Liver (tissue), 9 donors: ENCODE measurements around the gene ACOT7. TPM values are rescaled to one million over a fixed set of nuclear protein-coding genes. Genes with fewer than 3 reads are reported as not detected.

Experiments
- DNase-seq: peaks from one replicate; pipeline ENCODE4 v3.0.0-alpha.2; 2017; ENCODE audit warnings: low spot score
- H3K27ac ChIP-seq, 2 donors: one replicate each; pipeline ENCODE4 v1.7.0; 2013; ENCODE audit warnings: inconsistent platforms in 2 of 2, low read length in 2 of 2, control low read depth in 1 of 2, low read depth in 1 of 2, mild to moderate bottlenecking in 1 of 2
- H3K27me3 ChIP-seq, 4 donors: one replicate each; pipeline versions ENCODE4 v1.6.1 to v1.7.0; 2013; ENCODE audit warnings: low read length in 3 of 4, inconsistent platforms in 1 of 4, mild to moderate bottlenecking in 1 of 4, moderate library complexity in 1 of 4; ENCODE audit not compliant: control insufficient read depth in 4 of 4, insufficient read depth in 4 of 4
- H3K36me3 ChIP-seq, 4 donors: one replicate each; pipeline versions ENCODE4 v1.6.1 to v1.7.0; 2013; ENCODE audit warnings: low read length in 3 of 4, mild to moderate bottlenecking in 3 of 4, low read depth in 1 of 4, moderate library complexity in 1 of 4; ENCODE audit not compliant: control insufficient read depth in 4 of 4, insufficient read depth in 3 of 4
- H3K4me1 ChIP-seq, 4 donors: one replicate each; pipeline versions ENCODE4 v1.6.1 to v1.7.0; 2013; ENCODE audit warnings: low read length in 3 of 4, mild to moderate bottlenecking in 3 of 4, moderate library complexity in 1 of 4; ENCODE audit not compliant: control insufficient read depth in 4 of 4, insufficient read depth in 4 of 4
- H3K4me3 ChIP-seq, 3 donors: one replicate each; pipeline versions ENCODE4 v1.6.1 to v1.7.0; 2013; ENCODE audit warnings: low read length in 3 of 3, control low read depth in 1 of 3, low read depth in 1 of 3, mild to moderate bottlenecking in 1 of 3
- H3K9ac ChIP-seq, 2 donors: one replicate each; pipeline ENCODE4 v1.7.0; 2013; ENCODE audit warnings: low read length in 2 of 2, mild to moderate bottlenecking in 2 of 2, moderate library complexity in 2 of 2, control low read depth in 1 of 2, low read depth in 1 of 2
- H3K9me3 ChIP-seq, 4 donors: one replicate each; pipeline versions ENCODE4 v1.6.1 to v1.7.0; 2013; ENCODE audit warnings: low read length in 3 of 4; ENCODE audit not compliant: control insufficient read depth in 4 of 4
- EGR1 ChIP-seq, 2 donors: IDR thresholded peaks; 2 replicates each; pipeline ENCODE4 v1.6.1; 2016 to 2018; ENCODE audit warnings: antibody characterized with exemption in 2 of 2, low read depth in 2 of 2
- FOXA1 ChIP-seq: IDR thresholded peaks from 2 replicates; pipeline ENCODE4 v1.6.1; 2016; ENCODE audit warnings: antibody characterized with exemption
- FOXA2 ChIP-seq: IDR thresholded peaks from 2 replicates; pipeline ENCODE4 v1.6.1; 2016; ENCODE audit warnings: antibody characterized with exemption
- GABPA ChIP-seq, 2 donors: IDR thresholded peaks in 1 of 2; conservative IDR thresholded peaks in 1 of 2; 2 replicates each; pipeline ENCODE4 v1.6.1; 2016; ENCODE audit warnings: antibody characterized with exemption in 2 of 2, mild to moderate bottlenecking in 1 of 2, moderate library complexity in 1 of 2
- HNF4G ChIP-seq: IDR thresholded peaks from 2 replicates; pipeline ENCODE4 v1.6.1; 2016; ENCODE audit warnings: antibody characterized with exemption
- JUND ChIP-seq, 2 donors: IDR thresholded peaks; 2 replicates each; pipeline ENCODE4 v1.6.1; 2016; ENCODE audit warnings: antibody characterized with exemption in 2 of 2
- NR2F2 ChIP-seq: IDR thresholded peaks from 2 replicates; pipeline ENCODE4 v1.6.1; 2016; ENCODE audit warnings: antibody characterized with exemption
- RAD21 ChIP-seq, 2 donors: IDR thresholded peaks; 2 replicates each; pipeline ENCODE4 v1.6.1; 2016; ENCODE audit warnings: antibody characterized with exemption in 2 of 2, mild to moderate bottlenecking in 2 of 2
- RXRA ChIP-seq, 2 donors: IDR thresholded peaks; 2 replicates each; pipeline ENCODE4 v1.6.1; 2017 to 2018; ENCODE audit warnings: antibody characterized with exemption in 2 of 2, mild to moderate bottlenecking in 1 of 2
- SP1 ChIP-seq: IDR thresholded peaks from 2 replicates; pipeline ENCODE4 v1.6.1; 2018; ENCODE audit warnings: antibody characterized with exemption, mild to moderate bottlenecking
- TAF1 ChIP-seq: conservative IDR thresholded peaks from 2 replicates; pipeline ENCODE4 v1.6.1; 2016; ENCODE audit warnings: antibody characterized with exemption, mild to moderate bottlenecking
- YY1 ChIP-seq: IDR thresholded peaks from 2 replicates; pipeline ENCODE4 v1.6.1; 2016; ENCODE audit warnings: antibody characterized with exemption, mild to moderate bottlenecking
- WGBS: extraction: QIAGEN DNeasy Blood & Tissue Kit; methylation state at CpG from one replicate; pipeline ENCODE4 v1.1.7; 2013; 5-methylcytosine and 5-hydroxymethylcytosine counted together
- polyA plus RNA-seq, 2 donors: library from polyadenylated mRNA; stranded (reverse) in 1 of 2; unstranded in 1 of 2; fragments of 200-250 nt in 1 of 2; fragments of >200 nt in 1 of 2; fragmentation: Nextera tagmentation in 1 of 2; extraction: Ambion mirVana in 1 of 2; gene quantifications; one replicate each; pipeline versions ENCODE4 v1.2.1 to v1.2.3, GENCODE V29; 2013 to 2015
- total RNA-seq, 2 donors: library from RNA; depleted of rRNA; stranded (reverse); fragments of >200 nt; gene quantifications; one replicate each; pipeline ENCODE4 v1.2.3, GENCODE V29; 2014
- TF ChIP-seq, protein P1 (sequence below): IDR thresholded peaks from 2 replicates; pipeline ENCODE4 v1.6.1; 2016; ENCODE audit warnings: antibody characterized with exemption
- TF ChIP-seq, protein P2 (sequence below): IDR thresholded peaks from 2 replicates; pipeline ENCODE4 v1.6.1; 2016; ENCODE audit warnings: antibody characterized with exemption
- donor health status: healthy.
- donor health status: healthy.
- donor health status: healthy.
- donor health status: healthy.
- donor health status: healthy.

Gene ACOT7
- total and polyA plus RNA-seq, 4 donors: 8.7 to 14.4 (median 10.4) TPM

DNA sequence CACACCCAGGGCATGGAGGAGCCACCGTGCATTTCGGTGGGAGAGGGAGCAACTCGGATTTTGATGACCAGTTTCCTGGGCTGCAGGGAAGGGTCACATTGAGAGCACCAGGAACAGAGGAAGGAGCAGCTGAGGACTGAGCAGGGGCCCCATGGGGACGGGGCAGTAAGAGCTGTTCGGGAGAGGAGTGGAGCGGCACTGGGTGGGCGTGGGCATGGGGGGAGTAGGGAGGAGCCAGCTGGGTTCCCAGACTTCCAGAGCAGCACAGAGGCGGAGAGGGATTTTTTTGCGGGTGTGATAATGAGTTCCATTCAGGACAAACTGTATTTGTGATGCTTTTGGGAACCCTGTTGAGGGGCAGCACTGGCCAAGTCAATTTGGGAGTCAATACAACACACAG lies 115.3 kb downstream of the ACOT7 start:
- no peaks in the 10 kb centered on the region for H3K9me3 ChIP-seq
- H3K9ac ChIP-seq: no peak overlapping the region
- no peak overlapping the region for H3K4me3 ChIP-seq
- H3K36me3 ChIP-seq: no peaks in the 10 kb centered on the region
- TF ChIP-seq RAD21 (IDR thresholded peaks at IDR 0.05): no peak
- no peak for TF ChIP-seq TAF1
- TF ChIP-seq EGR1 (IDR thresholded peaks at IDR 0.05; ENCODE audit: low read depth in 2 of 2): no peak
- TF ChIP-seq JUND (IDR thresholded peaks at IDR 0.05): no peak
- TF ChIP-seq, protein P1, sequence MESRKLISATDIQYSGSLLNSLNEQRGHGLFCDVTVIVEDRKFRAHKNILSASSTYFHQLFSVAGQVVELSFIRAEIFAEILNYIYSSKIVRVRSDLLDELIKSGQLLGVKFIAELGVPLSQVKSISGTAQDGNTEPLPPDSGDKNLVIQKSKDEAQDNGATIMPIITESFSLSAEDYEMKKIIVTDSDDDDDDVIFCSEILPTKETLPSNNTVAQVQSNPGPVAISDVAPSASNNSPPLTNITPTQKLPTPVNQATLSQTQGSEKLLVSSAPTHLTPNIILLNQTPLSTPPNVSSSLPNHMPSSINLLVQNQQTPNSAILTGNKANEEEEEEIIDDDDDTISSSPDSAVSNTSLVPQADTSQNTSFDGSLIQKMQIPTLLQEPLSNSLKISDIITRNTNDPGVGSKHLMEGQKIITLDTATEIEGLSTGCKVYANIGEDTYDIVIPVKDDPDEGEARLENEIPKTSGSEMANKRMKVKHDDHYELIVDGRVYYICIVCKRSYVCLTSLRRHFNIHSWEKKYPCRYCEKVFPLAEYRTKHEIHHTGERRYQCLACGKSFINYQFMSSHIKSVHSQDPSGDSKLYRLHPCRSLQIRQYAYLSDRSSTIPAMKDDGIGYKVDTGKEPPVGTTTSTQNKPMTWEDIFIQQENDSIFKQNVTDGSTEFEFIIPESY: no peak
- TF ChIP-seq NR2F2: no peak
- no peak for TF ChIP-seq FOXA2
- no peak for TF ChIP-seq SP1
- no peak for TF ChIP-seq HNF4G
- no peak for TF ChIP-seq YY1
- WGBS: 92% methylated on average over 9 of the region's 9 CpGs
- DNase-seq: no peak
- no peak overlapping the region for H3K27ac ChIP-seq
- H3K4me1 ChIP-seq: no peaks in the 10 kb centered on the region
- no peaks in the 10 kb centered on the region for H3K27me3 ChIP-seq

DNA sequence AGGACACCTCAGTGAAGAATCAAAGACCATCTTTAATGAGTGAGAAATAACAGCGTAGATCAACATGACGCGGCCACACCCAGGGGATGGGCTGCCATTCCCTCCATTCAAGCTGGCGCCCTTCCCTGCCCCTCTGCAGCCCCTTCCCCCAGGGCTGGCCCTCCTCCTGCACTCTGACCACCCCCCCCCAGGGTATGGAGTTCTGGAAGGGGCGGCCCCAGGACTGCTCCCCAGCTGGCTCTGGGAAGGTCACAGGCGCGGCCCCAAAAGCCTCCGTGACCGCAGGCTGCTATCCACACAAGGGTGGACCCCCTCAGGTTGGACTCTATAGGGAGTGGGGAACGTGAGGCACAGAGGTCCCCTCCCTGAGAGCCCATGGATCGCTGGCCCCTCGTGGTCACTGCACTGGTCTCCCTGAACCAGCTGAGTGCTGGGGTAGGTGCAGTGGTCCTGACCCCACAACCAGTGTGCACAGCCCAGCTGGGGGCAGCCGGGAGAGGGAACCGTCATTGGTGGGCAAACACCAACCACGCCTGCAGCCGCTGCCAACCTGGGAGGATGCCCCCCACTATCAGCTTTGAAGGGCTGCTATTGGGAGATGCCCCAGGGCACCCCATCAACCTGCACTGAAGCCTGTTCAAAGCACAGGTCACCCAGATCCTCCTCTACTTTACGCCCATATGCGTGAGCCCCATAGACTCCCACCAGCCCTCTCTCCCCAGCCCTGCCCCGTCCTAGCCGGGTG lies 116.6 kb downstream of the ACOT7 start:
- no peaks in the 10 kb centered on the region for H3K36me3 ChIP-seq
- H3K27me3 ChIP-seq: no peaks in the 10 kb centered on the region
- no peak for DNase-seq
- TF ChIP-seq, protein P2, sequence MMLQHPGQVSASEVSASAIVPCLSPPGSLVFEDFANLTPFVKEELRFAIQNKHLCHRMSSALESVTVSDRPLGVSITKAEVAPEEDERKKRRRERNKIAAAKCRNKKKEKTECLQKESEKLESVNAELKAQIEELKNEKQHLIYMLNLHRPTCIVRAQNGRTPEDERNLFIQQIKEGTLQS: no peak
- TF ChIP-seq FOXA1: no peak
- no peak for TF ChIP-seq EGR1 (IDR thresholded peaks at IDR 0.05; ENCODE audit: low read depth in 2 of 2)
- no peak for TF ChIP-seq FOXA2
- no peak for TF ChIP-seq SP1
- TF ChIP-seq GABPA (IDR thresholded peaks at IDR 0.05 in 1 of 2, conservative IDR thresholded peaks at IDR 0.05 in 1 of 2): no peak
- TF ChIP-seq RXRA (IDR thresholded peaks at IDR 0.05): no peak
- TF ChIP-seq, protein P1: no peak
- no peaks in the 10 kb centered on the region for H3K9me3 ChIP-seq
- WGBS: 94% methylated on average over 20 of the region's 20 CpGs
- H3K4me1 ChIP-seq: no peaks in the 10 kb centered on the region
- H3K9ac ChIP-seq: no peak overlapping the region
- H3K27ac ChIP-seq: no peak overlapping the region
- H3K4me3 ChIP-seq: no peak overlapping the region
